Midbrain (tissue), 1 donor: ENCODE data around the gene TCF7.
A peak's percentile ranks its signal among the peaks of the same experiment; 100 is the strongest.

Experiments
- DNase-seq: peaks from one replicate; lab custom pipeline; 2025; lab: John Stamatoyannopoulos, UW

TCF7 gene

GRCh38 chr5:134131165-134131564 lies 16.7 kb downstream of the TCF7 start:
- DNase-seq = no peak

GRCh38 chr5:134131578-134132350 lies 17.3 kb downstream of the TCF7 start:
- DNase-seq = no peak

- no peak for DNase-seq
These were observed 18.1 kb downstream of the TCF7 start for GRCh38 chr5:134132372-134133187.

- no peak for DNase-seq
These were observed 18.9 kb downstream of the TCF7 start for GRCh38 chr5:134133188-134133994.

GRCh38 chr5:134133995-134134541 lies 19.6 kb downstream of the TCF7 start:
- peak; percentile 11 for DNase-seq

GRCh38 chr5:134135091-134135655 lies 20.7 kb downstream of the TCF7 start:
- no peak for DNase-seq

- DNase-seq = no peak
These were observed 21.7 kb downstream of the TCF7 start for GRCh38 chr5:134136221-134136631.

GRCh38 chr5:134136771-134137170 lies 22.3 kb downstream of the TCF7 start:
- no peak for DNase-seq

GRCh38 chr5:134138416-134139376 lies 24.2 kb downstream of the TCF7 start:
- DNase-seq = no peak

- DNase-seq = peak; percentile 16
These were observed 24.9 kb downstream of the TCF7 start for GRCh38 chr5:134139377-134139851.

GRCh38 chr5:134139891-134140469 lies 25.5 kb downstream of the TCF7 start:
- DNase-seq = no peak

- peak; percentile 47 for DNase-seq
These were observed 26.2 kb downstream of the TCF7 start for GRCh38 chr5:134140530-134141201.

- no peak for DNase-seq
These were observed 27.0 kb downstream of the TCF7 start for GRCh38 chr5:134141331-134142050.

GRCh38 chr5:134142052-134142451 lies 27.6 kb downstream of the TCF7 start:
- DNase-seq = no peak

- DNase-seq = no peak
These were observed 28.3 kb downstream of the TCF7 start for GRCh38 chr5:134142806-134143205.

GRCh38 chr5:134143431-134143830 lies 28.9 kb downstream of the TCF7 start:
- no peak for DNase-seq

- DNase-seq = no peak
These were observed 29.8 kb downstream of the TCF7 start for GRCh38 chr5:134143944-134144941.
